ENCODE data around the gene JAKMIP2.
"Not testable (repeated sequence)": the region's sequence is repeated elsewhere in the genome, so short reads cannot be mapped to it uniquely, and the experiment has no call there.

JAKMIP2 gene

GRCh38 chr5:147557876-147558745 lies 224.4 kb downstream of the JAKMIP2 start:
- DNase-seq (ENCODE audit: low read depth in 2 of 2) = no peak

GRCh38 chr5:147555176-147555575 lies 227.4 kb downstream of the JAKMIP2 start:
- DNase-seq (ENCODE audit: low read depth in 2 of 2) = no peak

GRCh38 chr5:147554261-147554817 lies 228.2 kb downstream of the JAKMIP2 start:
- no peak for DNase-seq (ENCODE audit: low read depth in 2 of 2)

- DNase-seq (ENCODE audit: low read depth in 2 of 2) = not testable (repeated sequence)
These were observed 228.7 kb downstream of the JAKMIP2 start for GRCh38 chr5:147553817-147554216.

GRCh38 chr5:147552897-147553296 lies 229.6 kb downstream of the JAKMIP2 start:
- DNase-seq (ENCODE audit: low read depth in 2 of 2) = no peak

GRCh38 chr5:147551677-147552076 lies 230.9 kb downstream of the JAKMIP2 start:
- no peak for DNase-seq (ENCODE audit: low read depth in 2 of 2)

GRCh38 chr5:147547730-147548129 lies 234.8 kb downstream of the JAKMIP2 start:
- no peak for DNase-seq (ENCODE audit: low read depth in 2 of 2)

- no peak for DNase-seq (ENCODE audit: low read depth in 2 of 2)
These were observed 238.0 kb downstream of the JAKMIP2 start for GRCh38 chr5:147544556-147544955.

GRCh38 chr5:147539053-147539452 lies 243.5 kb downstream of the JAKMIP2 start:
- no peak for DNase-seq (ENCODE audit: low read depth in 2 of 2)

- no peak for DNase-seq (ENCODE audit: low read depth in 2 of 2)
These were observed 244.3 kb downstream of the JAKMIP2 start for GRCh38 chr5:147538236-147538635.

Data from stimulated activated CD8-positive, alpha-beta memory T cell treated with anti-CD3 and anti-CD28 coated beads, Interleukin-15, amount 100 ng/mL, for 4 hours (primary cell).